ENCODE results near the gene SLC5A1. TPM values are rescaled to one million over a fixed set of nuclear protein-coding genes. Genes with fewer than 3 reads are reported as not detected.
A peak's percentile ranks its signal among the peaks of the same experiment; 100 is the strongest.

SLC5A1 gene
- total RNA-seq, 2 experiments from 2014 or later, result not detected

DNA sequence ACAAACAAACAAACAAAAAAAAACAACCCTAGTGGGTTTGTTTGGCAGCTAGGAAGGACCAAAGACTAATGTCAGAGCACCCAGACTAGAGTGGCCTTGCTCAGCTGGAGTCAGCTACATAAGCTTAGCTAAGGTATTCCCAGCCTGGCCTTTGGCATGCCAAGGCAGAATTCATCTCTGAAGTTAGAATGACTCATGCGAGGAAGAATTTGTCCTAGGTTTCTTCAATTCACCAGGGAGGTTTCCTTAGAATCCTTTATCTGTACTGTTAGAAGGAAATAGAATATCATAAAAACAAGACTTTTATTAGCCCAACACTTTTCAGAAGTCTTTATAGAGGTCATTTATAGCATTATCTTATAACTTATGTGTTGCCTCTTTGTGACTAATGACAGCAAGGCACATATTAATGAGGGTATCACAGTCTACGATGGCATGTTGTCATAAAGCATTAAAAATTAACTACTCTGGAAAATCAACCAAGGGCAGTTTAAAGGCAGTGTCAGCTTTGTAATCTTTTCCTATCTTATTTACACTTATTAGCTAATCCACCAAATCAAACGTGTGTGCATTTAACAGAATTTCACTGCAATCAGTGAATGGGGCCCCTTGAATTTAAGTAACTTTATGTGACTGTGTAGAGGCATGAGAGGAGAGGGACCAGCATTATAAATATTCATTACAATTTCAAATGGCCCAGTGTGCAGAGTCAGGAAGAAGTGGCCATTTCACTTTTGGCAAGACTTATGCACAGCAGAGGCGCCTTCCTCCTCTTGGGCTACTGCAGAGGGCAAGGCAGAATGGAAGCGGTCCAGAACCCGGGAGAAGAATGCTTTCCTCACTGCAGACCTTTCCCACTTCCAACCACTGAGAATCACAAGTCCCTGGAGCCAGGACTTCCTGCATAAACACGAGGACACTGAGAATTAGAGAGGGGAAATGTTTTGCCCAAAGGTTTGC is 36.3 kb downstream of the SLC5A1 start:
- Mint-ChIP-seq H3K9me3 (no peaks in the 10 kb centered on the region), H3K27me3 (peaks cover 18% of the 10 kb centered on the region), H3K4me3 (no peak overlapping the region), H3K27ac (no peak overlapping the region), H3K36me3 (ENCODE audit: low read depth) (no peaks in the 10 kb centered on the region), H3K4me1 (no peaks in the 10 kb centered on the region)
- ChIA-PET POLR2A (no interaction called here), CTCF (interaction anchor here (0.5 to 1.1 kb wide), 3 partner anchors 43 to 847 kb away, joined by 3 read pairs; no protein-coding TSS in a partner anchor)
- DNase-seq, result no peak

DNA sequence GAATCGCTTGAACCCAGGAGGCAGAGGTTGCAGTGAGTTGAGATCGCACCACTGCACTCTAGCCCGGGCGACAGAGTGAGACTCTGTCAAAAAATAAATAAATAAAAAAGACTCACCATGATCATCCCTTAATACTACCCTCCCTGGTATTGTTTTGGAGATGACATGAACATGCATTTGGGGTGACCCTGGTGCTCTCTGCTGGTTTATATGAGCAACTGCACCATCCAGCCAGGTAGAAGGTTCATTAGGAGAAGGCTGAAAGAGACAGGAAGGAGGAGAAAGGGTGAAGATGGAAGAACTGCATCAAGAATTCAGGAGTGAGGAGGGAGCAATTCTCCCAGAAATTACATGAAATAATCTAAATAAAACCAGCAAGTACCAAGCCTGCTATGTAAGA is 37.8 kb downstream of the SLC5A1 start:
- Mint-ChIP-seq H3K27me3 (peaks cover 9% of the 10 kb centered on the region), H3K36me3 (ENCODE audit: low read depth) (no peaks in the 10 kb centered on the region), H3K4me3 (no peak overlapping the region), H3K27ac (no peak overlapping the region), H3K9me3 (no peaks in the 10 kb centered on the region), H3K4me1 (no peaks in the 10 kb centered on the region)
- CTCF ChIA-PET, result interaction anchor here (1.1 kb wide), 1 partner anchor 185 kb away, joined by 3 read pairs; no protein-coding TSS in a partner anchor
- POLR2A ChIA-PET, result no interaction called here
- peak; percentile 40 for DNase-seq

DNA sequence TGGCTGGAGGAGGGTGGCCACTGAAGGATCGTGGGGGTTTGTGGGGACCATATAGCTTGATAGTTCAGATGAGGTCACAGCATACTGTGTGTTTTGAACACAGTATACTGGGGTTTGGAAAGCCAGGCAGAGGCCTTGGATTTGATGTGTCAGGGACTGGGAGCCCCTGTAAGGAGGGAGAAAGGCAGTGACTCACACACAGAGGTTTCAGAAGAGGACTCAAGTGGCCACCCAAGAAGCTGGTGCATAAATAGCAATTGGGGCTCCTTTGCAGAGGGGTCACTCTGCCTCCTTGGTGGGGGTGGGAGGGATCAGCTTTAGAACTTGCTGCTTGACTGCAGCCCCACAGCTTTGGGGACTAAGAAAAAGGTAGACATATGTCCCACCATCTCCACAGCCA is 39.3 kb downstream of the SLC5A1 start:
- POLR2A ChIA-PET, result no interaction called here
- H3K36me3 Mint-ChIP-seq (ENCODE audit: low read depth), result no peaks in the 10 kb centered on the region
- H3K4me3 Mint-ChIP-seq, result no peak overlapping the region
- CTCF ChIA-PET, result no interaction called here
- DNase-seq, result no peak
- peaks cover 14% of the 10 kb centered on the region for H3K27me3 Mint-ChIP-seq
- H3K27ac Mint-ChIP-seq, result no peak overlapping the region
- no peaks in the 10 kb centered on the region for H3K9me3 Mint-ChIP-seq
- no peaks in the 10 kb centered on the region for H3K4me1 Mint-ChIP-seq

DNA sequence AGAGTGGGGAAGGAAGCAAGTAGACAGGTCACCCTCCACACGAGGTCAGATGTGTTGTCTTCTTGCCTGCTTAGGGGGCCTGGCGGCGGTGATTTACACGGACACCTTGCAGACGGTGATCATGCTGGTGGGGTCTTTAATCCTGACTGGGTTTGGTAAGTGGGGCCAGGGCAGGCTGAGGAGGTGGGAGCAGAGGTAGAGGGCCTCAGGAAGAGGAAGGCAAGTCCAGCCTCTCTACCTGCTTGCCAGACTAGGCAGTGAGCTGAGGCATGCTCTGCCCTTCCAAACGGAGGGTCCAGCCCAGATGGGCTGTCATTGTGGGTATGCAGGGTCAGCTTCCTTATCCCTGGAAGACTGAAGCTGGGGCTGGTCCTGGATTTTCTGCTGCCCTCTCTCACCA is 39.9 kb downstream of the SLC5A1 start:
- Mint-ChIP-seq H3K4me1 (no peaks in the 10 kb centered on the region), H3K27ac (no peak overlapping the region)
- POLR2A ChIA-PET, result no interaction called here

DNA sequence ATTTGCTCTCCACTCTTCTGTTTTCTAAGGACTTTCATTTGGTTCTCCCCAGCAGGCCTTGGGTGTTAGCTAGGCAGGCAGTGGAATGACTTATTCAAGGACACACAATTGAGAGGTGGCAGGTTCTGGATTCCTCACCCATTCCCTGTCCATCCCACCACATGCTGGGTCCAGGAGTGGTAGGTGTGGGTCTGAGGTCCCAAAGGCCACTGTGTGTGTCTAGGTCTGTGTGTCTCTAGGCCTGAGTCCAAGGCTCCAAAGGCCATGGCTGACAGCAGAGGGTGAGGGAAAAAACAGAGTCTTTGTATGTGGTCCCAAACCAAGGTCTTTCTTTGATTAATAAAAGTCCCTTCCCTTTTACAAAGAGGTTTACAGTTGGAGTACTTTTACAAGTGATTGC is 40.8 kb downstream of the SLC5A1 start:
- no peaks in the 10 kb centered on the region for H3K9me3 Mint-ChIP-seq
- POLR2A ChIA-PET, result no interaction called here
- DNase-seq, result no peak
- no peaks in the 10 kb centered on the region for H3K36me3 Mint-ChIP-seq (ENCODE audit: low read depth)
- H3K4me1 Mint-ChIP-seq, result no peaks in the 10 kb centered on the region
- no peak overlapping the region for H3K27ac Mint-ChIP-seq
- H3K27me3 Mint-ChIP-seq, result peaks cover 27% of the 10 kb centered on the region
- no peak overlapping the region for H3K4me3 Mint-ChIP-seq
- CTCF ChIA-PET, result interaction anchor here (0.7 to 1.5 kb wide), 2 partner anchors 24 to 117 kb away, joined by 3 to 4 read pairs; no protein-coding TSS in a partner anchor

More for the DNA sequence above, 39.9 kb downstream of the SLC5A1 start:
- Mint-ChIP-seq H3K9me3 (no peaks in the 10 kb centered on the region), H3K36me3 (ENCODE audit: low read depth) (no peaks in the 10 kb centered on the region), H3K4me3 (no peak overlapping the region), H3K27me3 (peaks cover 20% of the 10 kb centered on the region)
- CTCF ChIA-PET, result interaction anchor here (0.9 kb wide), 1 partner anchor 113 kb away, joined by 3 read pairs; no protein-coding TSS in a partner anchor
- DNase-seq, result no peak

DNA sequence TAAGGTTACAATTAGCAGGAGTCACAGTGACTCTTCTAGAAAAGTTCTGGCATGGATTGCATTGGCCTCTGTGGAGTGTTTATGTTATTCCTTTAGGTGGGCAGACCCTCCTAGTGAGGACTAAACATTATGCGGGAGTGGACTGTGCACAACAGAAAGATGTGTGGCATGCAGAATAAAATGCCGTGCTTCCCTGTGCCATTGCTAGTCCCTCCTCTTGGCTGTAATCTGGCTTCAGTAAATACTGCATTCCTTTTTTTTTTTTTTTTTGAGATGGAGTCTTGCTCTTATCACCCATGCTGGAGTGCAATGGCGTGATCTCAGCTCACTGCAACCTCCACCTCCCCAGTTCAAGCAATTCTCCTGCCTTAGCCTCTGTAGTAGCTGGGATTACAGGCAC is 45.0 kb downstream of the SLC5A1 start:
- H3K4me1 Mint-ChIP-seq, result no peaks in the 10 kb centered on the region
- no peak for DNase-seq
- no peak overlapping the region for H3K4me3 Mint-ChIP-seq
- ChIA-PET POLR2A (no interaction called here), CTCF (no interaction called here)
- no peaks in the 10 kb centered on the region for H3K9me3 Mint-ChIP-seq
- no peaks in the 10 kb centered on the region for H3K36me3 Mint-ChIP-seq (ENCODE audit: low read depth)
- H3K27ac Mint-ChIP-seq, result no peak overlapping the region
- H3K27me3 Mint-ChIP-seq, result peaks cover 44% of the 10 kb centered on the region

DNA sequence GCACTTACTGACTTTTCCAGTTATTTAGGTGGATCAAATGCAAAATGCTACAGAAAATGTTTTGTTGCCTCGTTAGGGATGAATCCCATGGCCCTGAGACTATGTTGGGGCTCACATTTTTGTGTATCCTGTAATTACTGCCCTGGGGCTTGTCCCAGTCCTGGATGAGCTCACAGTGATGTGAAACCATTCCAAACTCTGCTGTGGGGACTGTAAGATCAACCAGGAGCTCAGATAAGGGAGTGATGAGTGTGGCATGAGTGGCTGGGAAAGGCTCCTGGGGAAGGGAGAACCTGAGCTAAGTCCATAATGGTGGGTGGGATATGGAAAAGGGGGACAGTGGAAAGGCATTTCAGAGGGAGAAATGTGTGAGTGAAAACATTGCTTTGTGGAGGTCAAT is 54.0 kb downstream of the SLC5A1 start:
- DNase-seq, result no peak
- Mint-ChIP-seq H3K27ac (no peak overlapping the region), H3K4me3 (no peak overlapping the region), H3K27me3 (peaks cover 42% of the 10 kb centered on the region), H3K36me3 (ENCODE audit: low read depth) (peaks cover 6% of the 10 kb centered on the region), H3K9me3 (no peaks in the 10 kb centered on the region), H3K4me1 (peaks cover 16% of the 10 kb centered on the region)
- ChIA-PET POLR2A (no interaction called here), CTCF (no interaction called here)

DNA sequence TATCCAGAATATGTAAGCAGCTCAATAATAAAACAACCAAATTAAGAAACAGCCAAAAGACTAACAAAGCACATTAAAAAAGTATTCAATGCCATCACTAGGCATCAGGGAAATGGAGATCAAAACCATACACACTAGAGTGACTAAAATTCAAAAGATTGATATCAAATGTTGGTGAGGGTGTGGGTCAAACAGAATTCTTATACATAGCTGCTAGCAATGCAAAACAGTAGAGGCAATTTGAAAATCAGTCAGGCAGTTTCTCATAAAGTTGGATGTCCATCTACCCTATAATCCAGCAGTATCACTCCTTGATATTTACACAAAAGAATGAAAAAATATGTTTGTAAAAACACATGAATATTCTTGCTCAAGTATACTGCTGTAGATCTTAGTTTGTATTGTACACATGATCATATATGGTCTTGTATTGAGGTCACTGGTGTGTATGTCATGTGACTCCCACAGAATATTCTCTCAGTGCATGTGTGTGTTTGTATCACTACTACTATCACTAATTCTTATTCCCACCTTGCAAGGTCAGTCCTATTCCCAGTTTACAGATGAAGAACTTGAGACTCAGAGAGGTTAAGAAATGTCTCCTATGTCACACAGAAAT is 54.9 kb downstream of the SLC5A1 start:
- Mint-ChIP-seq H3K27ac (no peak overlapping the region), H3K36me3 (ENCODE audit: low read depth) (peaks cover 6% of the 10 kb centered on the region), H3K4me1 (peaks cover 16% of the 10 kb centered on the region), H3K4me3 (no peak overlapping the region), H3K9me3 (no peaks in the 10 kb centered on the region), H3K27me3 (peaks cover 40% of the 10 kb centered on the region)
- ChIA-PET POLR2A (no interaction called here), CTCF (no interaction called here)
- DNase-seq, result no peak

DNA sequence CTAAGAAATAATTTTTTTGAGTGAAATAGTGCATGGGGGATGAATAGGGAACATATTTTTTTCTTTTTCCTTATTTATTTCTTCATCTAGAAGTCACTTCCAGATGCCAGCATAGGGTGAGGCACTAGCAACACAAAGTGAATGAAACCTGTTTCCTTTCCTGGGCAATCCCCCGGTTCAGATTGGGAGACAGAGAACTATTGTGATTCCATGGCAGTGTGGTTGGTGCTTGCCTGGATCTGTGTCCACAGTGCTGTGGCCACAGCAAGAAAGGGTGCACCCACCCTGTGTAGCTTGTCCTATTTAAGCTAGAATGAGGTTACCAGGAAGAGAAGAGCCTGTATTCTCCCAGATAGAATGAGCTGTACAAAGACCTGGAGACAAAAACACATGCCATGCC is 57.6 kb downstream of the SLC5A1 start:
- POLR2A ChIA-PET, result no interaction called here
- H3K4me3 Mint-ChIP-seq, result no peak overlapping the region
- H3K36me3 Mint-ChIP-seq (ENCODE audit: low read depth), result no peaks in the 10 kb centered on the region
- H3K4me1 Mint-ChIP-seq, result no peaks in the 10 kb centered on the region
- DNase-seq, result no peak
- H3K27me3 Mint-ChIP-seq, result peaks cover 44% of the 10 kb centered on the region
- CTCF ChIA-PET, result no interaction called here
- no peak overlapping the region for H3K27ac Mint-ChIP-seq
- H3K9me3 Mint-ChIP-seq, result no peaks in the 10 kb centered on the region

DNA sequence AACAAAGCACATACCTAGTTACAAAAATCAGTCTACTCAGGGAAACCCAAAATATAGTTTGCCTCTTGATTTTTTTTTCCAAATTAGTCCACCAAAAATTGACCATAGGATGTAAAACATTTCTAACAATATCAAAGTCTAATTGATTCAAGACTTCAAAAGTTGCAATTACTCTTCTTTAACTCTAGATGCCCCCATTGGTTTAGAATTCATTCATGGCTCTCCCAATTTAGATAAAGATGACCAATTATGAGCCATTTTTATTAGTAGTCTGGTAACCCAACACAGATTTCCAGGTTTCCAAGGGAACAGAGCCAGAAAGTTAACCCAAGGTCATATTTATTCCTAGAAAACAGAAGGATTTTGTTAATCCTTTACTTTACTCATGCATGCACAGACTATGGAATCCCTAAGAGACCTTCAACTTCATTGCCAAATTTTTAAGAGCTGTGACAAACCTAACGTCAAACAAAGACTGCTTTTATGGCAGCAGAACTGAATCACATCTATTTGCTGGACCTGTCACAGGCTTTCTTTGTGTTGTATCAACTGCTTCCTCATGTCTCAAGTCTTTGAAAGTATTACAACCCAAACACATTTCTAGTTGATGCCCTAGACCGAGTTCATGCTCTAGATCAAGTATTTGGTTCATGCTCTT is 60.7 kb downstream of the SLC5A1 start:
- H3K4me1 Mint-ChIP-seq, result no peaks in the 10 kb centered on the region
- H3K4me3 Mint-ChIP-seq, result no peak overlapping the region
- no peaks in the 10 kb centered on the region for H3K9me3 Mint-ChIP-seq
- no peak overlapping the region for H3K27ac Mint-ChIP-seq
- H3K36me3 Mint-ChIP-seq (ENCODE audit: low read depth), result no peaks in the 10 kb centered on the region
- peaks cover 42% of the 10 kb centered on the region for H3K27me3 Mint-ChIP-seq
- no peak for DNase-seq
- POLR2A ChIA-PET, result no interaction called here
- CTCF ChIA-PET, result interaction anchor here (0.6 kb wide), 1 partner anchor 160 kb away, joined by 3 read pairs; no protein-coding TSS in a partner anchor

DNA sequence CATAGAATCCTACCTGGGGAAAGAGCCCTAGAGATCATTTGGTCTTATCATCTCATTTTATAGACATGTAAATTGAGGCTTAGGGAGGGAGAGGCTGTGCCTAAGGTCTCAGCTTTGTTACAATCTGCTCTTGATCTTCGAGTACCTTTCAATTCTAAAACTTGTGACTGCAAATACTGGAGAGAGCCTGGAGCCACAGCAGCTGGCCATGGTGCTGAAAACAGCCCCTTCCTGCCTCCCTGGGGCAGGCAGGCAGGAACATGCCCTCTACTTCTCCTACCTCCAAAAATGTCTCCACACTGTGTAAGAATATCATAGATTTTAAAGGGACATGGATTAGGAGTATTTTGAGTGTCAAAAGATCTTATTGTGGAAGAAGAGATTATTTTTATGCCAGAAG is 63.9 kb downstream of the SLC5A1 start:
- H3K9me3 Mint-ChIP-seq, result no peaks in the 10 kb centered on the region
- H3K27ac Mint-ChIP-seq, result no peak overlapping the region
- CTCF ChIA-PET, result no interaction called here
- POLR2A ChIA-PET, result no interaction called here
- H3K4me1 Mint-ChIP-seq, result no peaks in the 10 kb centered on the region
- DNase-seq, result peak; percentile 51
- H3K36me3 Mint-ChIP-seq (ENCODE audit: low read depth), result no peaks in the 10 kb centered on the region
- H3K4me3 Mint-ChIP-seq, result no peak overlapping the region
- H3K27me3 Mint-ChIP-seq, result peaks cover 31% of the 10 kb centered on the region

DNA sequence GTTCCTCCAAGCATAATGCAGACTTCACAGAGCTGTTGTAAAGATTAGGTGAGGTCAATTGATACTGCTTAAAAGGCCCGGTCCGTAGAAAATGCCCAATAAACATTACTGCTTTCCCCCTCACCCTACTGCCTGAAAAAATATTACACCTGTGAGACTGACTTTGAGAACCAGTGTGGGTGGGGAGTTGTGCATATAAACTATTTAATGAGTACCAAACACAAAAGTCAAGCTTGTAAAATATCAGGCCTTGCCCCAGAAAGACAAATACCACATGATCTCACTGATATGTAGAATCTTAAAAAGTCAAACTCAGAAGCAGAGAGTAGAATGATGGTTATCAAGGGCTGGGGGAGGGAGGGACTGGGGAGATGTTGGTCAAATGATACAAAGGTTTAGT is 69.3 kb downstream of the SLC5A1 start:
- H3K36me3 Mint-ChIP-seq (ENCODE audit: low read depth), result no peaks in the 10 kb centered on the region
- DNase-seq, result no peak
- no peaks in the 10 kb centered on the region for H3K9me3 Mint-ChIP-seq
- H3K4me1 Mint-ChIP-seq, result no peaks in the 10 kb centered on the region
- ChIA-PET CTCF (no interaction called here), POLR2A (no interaction called here)
- H3K4me3 Mint-ChIP-seq, result no peak overlapping the region
- H3K27me3 Mint-ChIP-seq, result peaks cover 23% of the 10 kb centered on the region
- H3K27ac Mint-ChIP-seq, result no peak overlapping the region

DNA sequence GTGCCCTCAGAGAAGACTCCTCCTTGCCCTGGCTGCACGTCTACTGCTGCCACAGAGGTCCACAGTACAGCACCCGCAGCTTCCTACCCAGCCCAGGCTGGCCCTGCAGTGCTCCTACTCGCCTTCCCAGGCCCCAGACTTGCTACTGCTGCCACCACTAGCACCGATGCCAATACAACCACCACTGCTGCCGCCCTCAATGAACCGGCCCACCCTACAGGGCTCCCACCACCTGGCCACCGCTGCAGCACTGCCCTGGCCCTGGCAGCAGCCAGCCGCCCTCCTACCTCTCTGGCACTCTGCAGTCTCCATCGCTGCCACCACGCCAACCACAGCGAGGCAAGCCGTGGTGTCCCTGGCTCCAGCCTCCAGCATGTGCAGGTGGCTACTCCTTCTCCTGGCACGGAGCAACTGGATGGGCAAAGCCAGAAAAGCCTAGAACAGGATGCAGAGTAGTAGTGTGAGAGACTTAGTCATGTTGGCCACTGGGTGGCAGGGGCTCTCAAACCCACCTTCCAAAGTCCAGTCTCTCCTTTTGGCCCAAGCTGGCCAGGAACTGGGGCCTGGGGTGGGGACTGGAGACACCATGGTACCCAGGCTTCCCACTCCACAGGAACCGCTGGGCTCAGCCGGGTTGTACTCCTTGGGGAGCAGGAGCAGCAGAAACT is 76.6 kb downstream of the SLC5A1 start:
- POLR2A ChIA-PET, result no interaction called here
- H3K4me1 Mint-ChIP-seq, result peaks cover 5% of the 10 kb centered on the region
- CTCF ChIA-PET, result no interaction called here

More for the DNA sequence above, 76.6 kb downstream of the SLC5A1 start:
- no peaks in the 10 kb centered on the region for H3K9me3 Mint-ChIP-seq
- peaks cover 12% of the 10 kb centered on the region for H3K27me3 Mint-ChIP-seq
- H3K36me3 Mint-ChIP-seq (ENCODE audit: low read depth), result no peaks in the 10 kb centered on the region
- no peak overlapping the region for H3K4me3 Mint-ChIP-seq
- no peak overlapping the region for H3K27ac Mint-ChIP-seq
- DNase-seq, result no peak

All from activated CD4-positive, alpha-beta T cell treated with anti-CD3 and anti-CD28 coated beads, Interleukin-2, amount 10 ng/mL, durations not matched to agents 7 days and 5 days (primary cell).